Ascending aorta (tissue), 2 donors: ENCODE data around the gene CCDC43. TPM values are rescaled to one million over a fixed set of nuclear protein-coding genes. Genes with fewer than 3 reads are reported as not detected.
"Not testable (repeated sequence)": the region's sequence is repeated elsewhere in the genome, so short reads cannot be mapped to it uniquely, and the experiment has no call there.

Source experiments
- DNase-seq, 2 donors: peaks; one replicate each; pipeline ENCODE4 v3.0.0-alpha.2; 2019; ENCODE audit warnings: low spot score in 2 of 2
- H3K27ac ChIP-seq, 2 donors: fragments of 200-600 bp; sonication (generic); one replicate each; pipeline ENCODE4 v1.5.1; 2016 to 2017; ENCODE audit warnings: mild to moderate bottlenecking in 1 of 2
- H3K27me3 ChIP-seq: fragments of 200-600 bp; sonication (generic); one replicate; pipeline ENCODE4 v1.5.1; 2017
- H3K36me3 ChIP-seq, 2 donors: fragments of 200-600 bp; sonication (generic); one replicate each; pipeline ENCODE4 v1.5.1; 2016
- H3K4me1 ChIP-seq, 2 donors: fragments of 200-600 bp; sonication (generic); one replicate each; pipeline ENCODE4 v1.5.1; 2016 to 2017; ENCODE audit warnings: mild to moderate bottlenecking in 1 of 2
- H3K4me3 ChIP-seq, 2 donors: fragments of 200-600 bp; sonication (generic); one replicate each; pipeline ENCODE4 v1.5.1; 2016 to 2017; ENCODE audit warnings: mild to moderate bottlenecking in 1 of 2
- H3K9me3 ChIP-seq, 2 donors: fragments of 200-600 bp; sonication (generic); one replicate each; pipeline ENCODE4 v1.5.1; 2016
- CTCF ChIP-seq, 3 experiments: fragments of 200-600 bp in 2 of 3; fragments of 450-650 bp in 1 of 3; sonication (generic) in 2 of 3; IDR thresholded peaks; one replicate each; pipeline ENCODE4 v1.5.1; 2016 to 2019; ENCODE audit warnings: antibody characterized with exemption in 3 of 3, mild to moderate bottlenecking in 1 of 3, moderate library complexity in 1 of 3
- intact Hi-C: fragments of 100-400 bp; cut with DNase I; formaldehyde crosslinking; loops from one replicate; pipeline ENCODE4 v1.15.1; 2023
- total RNA-seq: library from RNA; depleted of rRNA; stranded (reverse); fragments of >200 nt; gene quantifications from one replicate; pipeline ENCODE4 v1.1.0, GENCODE V29; 2016

CCDC43 gene
- total RNA-seq, 1 donor from 2014 or later, result 2.6 TPM

GRCh38 chr17:44688675-44689476, 700 bp downstream of the CCDC43 start:
- Histone ChIP-seq H3K4me3 (peak overlapping the region; percentile 75 to 76), H3K27me3 (no peaks in the 10 kb centered on the region), H3K9me3 (no peaks in the 10 kb centered on the region), H3K27ac (peak overlapping the region; percentile 72), H3K4me1 (peaks cover 0 to 11% of the 10 kb centered on the region in 2 donors), H3K36me3 (peaks cover 3 to 4% of the 10 kb centered on the region in 2 donors)
- no peak for DNase-seq
- intact Hi-C loops, result no loop called here
- TF ChIP-seq CTCF (IDR thresholded peaks at IDR 0.05), result no peak

- no peak for DNase-seq
- Histone ChIP-seq H3K4me3 (peak overlapping the region in 1 of 2 donors; percentile 75), H3K27ac (no peak overlapping the region), H3K4me1 (peaks cover 0 to 11% of the 10 kb centered on the region in 2 donors), H3K27me3 (no peaks in the 10 kb centered on the region), H3K9me3 (no peaks in the 10 kb centered on the region), H3K36me3 (peaks cover 4 to 11% of the 10 kb centered on the region in 2 donors)
- no peak for TF ChIP-seq CTCF (IDR thresholded peaks at IDR 0.05)
- intact Hi-C loops, result no loop called here
Measured at GRCh38 chr17:44688200-44688599, 1.4 kb downstream of the CCDC43 start.

- Histone ChIP-seq H3K27ac (no peak overlapping the region), H3K9me3 (no peaks in the 10 kb centered on the region), H3K36me3 (peaks cover 8 to 15% of the 10 kb centered on the region in 2 donors), H3K27me3 (no peaks in the 10 kb centered on the region), H3K4me1 (peaks cover 0 to 11% of the 10 kb centered on the region in 2 donors), H3K4me3 (no peak overlapping the region)
- no peak for DNase-seq
- no peak for TF ChIP-seq CTCF (IDR thresholded peaks at IDR 0.05)
- intact Hi-C loops, result no loop called here
Measured at GRCh38 chr17:44687756-44688155, 1.8 kb downstream of the CCDC43 start.

- H3K27ac ChIP-seq, H3K27me3 ChIP-seq, DNase-seq, H3K9me3 ChIP-seq, intact Hi-C loops, H3K4me1 ChIP-seq, H3K4me3 ChIP-seq: not testable (repeated sequence)
- H3K36me3 ChIP-seq, result peaks cover 38 to 55% of the 10 kb centered on the region in 2 donors
Measured at GRCh38 chr17:44683303-44683702, 6.3 kb downstream of the CCDC43 start.

GRCh38 chr17:44677136-44677535, 12.4 kb downstream of the CCDC43 start:
- no peaks in the 10 kb centered on the region for H3K4me1 ChIP-seq
- no peak overlapping the region for H3K4me3 ChIP-seq
- peaks cover 26 to 42% of the 10 kb centered on the region in 2 donors for H3K36me3 ChIP-seq
- intact Hi-C loops, result no loop called here
- H3K27me3 ChIP-seq, result no peaks in the 10 kb centered on the region
- no peak for DNase-seq
- H3K27ac ChIP-seq, result no peak overlapping the region
- no peak for TF ChIP-seq CTCF (IDR thresholded peaks at IDR 0.05)
- no peaks in the 10 kb centered on the region for H3K9me3 ChIP-seq

GRCh38 chr17:44673893-44674292, 15.7 kb downstream of the CCDC43 start:
- Histone ChIP-seq H3K4me3 (no peak overlapping the region), H3K27ac (no peak overlapping the region), H3K4me1 (no peaks in the 10 kb centered on the region), H3K27me3 (no peaks in the 10 kb centered on the region), H3K36me3 (peaks cover 8 to 13% of the 10 kb centered on the region in 2 donors), H3K9me3 (no peaks in the 10 kb centered on the region)
- intact Hi-C loops, result no loop called here
- DNase-seq, result no peak
- TF ChIP-seq CTCF (IDR thresholded peaks at IDR 0.05), result no peak
